K562 (cell line): ENCODE measurements around the gene MAP1S. TPM values are rescaled to one million over a fixed set of nuclear protein-coding genes. Genes with fewer than 3 reads are reported as not detected.

ENCODE experiments used
- ATAC-seq: fragments of 200-7000 bp; cut with Tn5 transposase; 3 replicates; pipeline ENCODE4 v1.9.1; 2020; ENCODE audit warnings: moderate library complexity
- BruUV-seq: library from RNA; stranded (reverse); fragments of 400-500 nt; replicated peaks from 2 replicates; lab custom pipeline; 2021; lab: Mats Ljungman, UMichigan
- CTCF ChIA-PET: fragments of 300-600 bp; formaldehyde crosslinking; extraction: SDS; loops from one replicate; lab custom pipeline; 2021; ENCODE audit warnings: low intra/inter-chr PET ratio; lab: Yijun Ruan, JAX
- POLR2A ChIA-PET: fragments of 300-600, 350-650 bp; sonication (Branson Sonifier 250); formaldehyde crosslinking; extraction: SDS; loops from one replicate; lab custom pipeline; 2021; ENCODE audit warnings: antibody characterized with exemption, inconsistent platforms; lab: Yijun Ruan, JAX
- DNase-seq, 4 experiments: peaks; one replicate each; pipeline versions ENCODE4 v3.0.0 to v3.0.0-alpha.2; 2011 to 2018; ENCODE audit warnings: low spot score in 3 of 4, mixed read lengths in 3 of 4; ENCODE audit errors: extremely low read depth in 1 of 4
- FAIRE-seq: peaks from 2 replicates; lab custom pipeline; 2011; peaks lifted over from hg19 to GRCh38; lab: Jason Lieb, UNC
- H2AFZ ChIP-seq: 2 replicates; pipeline ENCODE4 v1.6.0; 2011; ENCODE audit warnings: low read depth, low read length, control low read depth, inconsistent platforms
- H3K27ac ChIP-seq: fragments of 200-600 bp; 3 replicates; pipeline ENCODE4 v1.8.0; 2011; ENCODE audit warnings: low read depth, mild to moderate bottlenecking, control low read depth, inconsistent platforms, low read length, moderate library complexity, mixed read lengths; ENCODE audit errors: extremely low read depth
- H3K27me3 ChIP-seq, 2 experiments: fragments of 300-600 bp in 1 of 2; 2 replicates in 1 of 2; 3 replicates in 1 of 2; pipeline versions ENCODE4 v1.6.0 to v1.8.0; 2011; ENCODE audit warnings: inconsistent platforms in 2 of 2, low read length in 2 of 2, mild to moderate bottlenecking in 1 of 2, mixed read lengths in 1 of 2, moderate library complexity in 1 of 2; ENCODE audit not compliant: control insufficient read depth in 2 of 2, insufficient read depth in 2 of 2
- H3K36me3 ChIP-seq: fragments of 300-600 bp; 3 replicates; pipeline ENCODE4 v1.8.0; 2011; ENCODE audit warnings: mild to moderate bottlenecking, low read length, inconsistent platforms; ENCODE audit not compliant: control insufficient read depth, insufficient read depth
- H3K4me1 ChIP-seq, 2 experiments: fragments of 200-600 bp in 1 of 2; replicated peaks in 1 of 2; 2 replicates in 1 of 2; 3 replicates in 1 of 2; pipeline versions ENCODE4 v1.5.1 to v1.8.0; 2011; ENCODE audit warnings: inconsistent platforms in 2 of 2, low read length in 2 of 2, mild to moderate bottlenecking in 1 of 2, mixed read lengths in 1 of 2, moderate library complexity in 1 of 2; ENCODE audit not compliant: control insufficient read depth in 2 of 2, insufficient read depth in 2 of 2
- H3K4me2 ChIP-seq: 2 replicates; pipeline ENCODE4 v1.6.1; 2011; ENCODE audit warnings: low read length, control low read depth, inconsistent platforms, mixed read lengths; ENCODE audit not compliant: insufficient read depth
- H3K4me3 ChIP-seq: fragments of 200-600 bp; sonication (generic), shearing (Covaris generic); 2 replicates; pipeline ENCODE4 v1.5.1; 2016; ENCODE audit warnings: control low read depth, inconsistent platforms
- H3K79me2 ChIP-seq: fragments of 200-600 bp; 3 replicates; pipeline ENCODE4 v1.8.0; 2011; ENCODE audit warnings: low read length, inconsistent platforms; ENCODE audit not compliant: control insufficient read depth, insufficient read depth
- H3K9ac ChIP-seq, 2 experiments: 2 replicates each; pipeline versions ENCODE4 v1.6.0 to v1.6.1; 2011; ENCODE audit warnings: low read depth in 2 of 2, low read length in 2 of 2, control low read depth in 1 of 2, inconsistent platforms in 1 of 2, mild to moderate bottlenecking in 1 of 2, mixed read lengths in 1 of 2; ENCODE audit not compliant: insufficient read depth in 1 of 2
- H3K9me1 ChIP-seq: one replicate; pipeline ENCODE4 v1.6.0; 2011; ENCODE audit warnings: inconsistent platforms, mild to moderate bottlenecking, low read length, moderate library complexity; ENCODE audit not compliant: control insufficient read depth, insufficient read depth
- H3K9me3 ChIP-seq: replicated peaks from 2 replicates; pipeline ENCODE4 v1.5.1; 2011; ENCODE audit warnings: low read depth, low read length, inconsistent platforms; ENCODE audit not compliant: control insufficient read depth, insufficient read depth
- H4K20me1 ChIP-seq: replicated peaks from 2 replicates; pipeline ENCODE4 v1.6.1; 2011; ENCODE audit warnings: low read length, inconsistent platforms, mixed read lengths; ENCODE audit not compliant: control insufficient read depth, insufficient read depth
- ATF3 ChIP-seq, 2 experiments: fragments of 450-650 bp in 1 of 2; sonication (generic) in 1 of 2; formaldehyde crosslinking in 1 of 2; IDR thresholded peaks in 1 of 2; conservative IDR thresholded peaks in 1 of 2; 2 replicates each; pipeline versions ENCODE4 v1.6.1 to v1.8.1; 2016 to 2023; ENCODE audit warnings: mild to moderate bottlenecking in 2 of 2, moderate library complexity in 2 of 2, inconsistent platforms in 1 of 2, missing genetic modification reagents in 1 of 2
- ATF7 ChIP-seq: fragments of 450-650 bp; IDR thresholded peaks from 2 replicates; pipeline ENCODE4 v1.7.1; 2014; ENCODE audit warnings: mild to moderate bottlenecking, moderate library complexity
- BMI1 ChIP-seq: fragments of 150-350 bp; IDR thresholded peaks from 2 replicates; pipeline ENCODE4 v1.6.1; 2014; ENCODE audit warnings: low read length
- CEBPG ChIP-seq, 3 experiments: fragments of 200-800 bp in 1 of 3; sonication (Bioruptor generic) in 1 of 3; sonication (generic) in 1 of 3; formaldehyde crosslinking in 1 of 3; IDR thresholded peaks in 2 of 3; conservative IDR thresholded peaks in 1 of 3; 2 replicates each; pipeline versions ENCODE4 v1.6.1 to v1.8.0; 2016 to 2022; ENCODE audit warnings: missing compliant biosample characterization in 2 of 3, missing genetic modification characterization in 2 of 3, mild to moderate bottlenecking in 1 of 3, missing genetic modification reagents in 1 of 3
- CREBBP ChIP-seq: IDR thresholded peaks from one replicate; pipeline ENCODE4 v1.6.1; 2012; ENCODE audit warnings: low read depth, mild to moderate bottlenecking, control low read depth, inconsistent platforms, low read length
- HSF4 ChIP-seq: fragments of 250-450 bp; sonication (Bioruptor Pico); IDR thresholded peaks from 2 replicates; pipeline ENCODE4 v2.1.2; 2022; ENCODE audit warnings: mild to moderate bottlenecking, moderate library complexity, borderline replicate concordance
- SRF ChIP-seq, 2 experiments: fragments of 250-450, 450-650 bp in 1 of 2; sonication (Bioruptor Pico) in 1 of 2; sonication (generic) in 1 of 2; formaldehyde crosslinking; IDR thresholded peaks; 2 replicates each; pipeline versions ENCODE4 v1.5.0 to v1.5.1; 2020 to 2022; ENCODE audit warnings: mild to moderate bottlenecking in 1 of 2, missing genetic modification reagents in 1 of 2
- ZFP36 ChIP-seq: fragments of 150-350 bp; IDR thresholded peaks from 2 replicates; pipeline ENCODE4 v1.6.1; 2018; ENCODE audit warnings: low read length, low read depth; ENCODE audit not compliant: partially characterized antibody
- ZNF124 ChIP-seq: sonication (generic); formaldehyde crosslinking; IDR thresholded peaks from 2 replicates; pipeline ENCODE4 v1.8.1; 2022; ENCODE audit warnings: missing genetic modification reagents
- ZZZ3 ChIP-seq: fragments of 450-650 bp; IDR thresholded peaks from 2 replicates; pipeline ENCODE4 v1.6.1; 2016; ENCODE audit warnings: antibody characterized with exemption, mild to moderate bottlenecking, moderate library complexity
- WGBS: fragments of 100-300 bp; shearing (Covaris generic); methylation state at CpG from one replicate; pipeline ENCODE4 v1.1.6; 2016; ENCODE audit warnings: low coverage, mixed read lengths; ENCODE audit not compliant: insufficient coverage; ENCODE audit errors: missing lambda C conversion rate; 5-methylcytosine and 5-hydroxymethylcytosine counted together
- in situ Hi-C: fragments of 300-500 bp; cut with MboI; formaldehyde crosslinking; loops from 4 replicates; pipeline ENCODE4 v1.15.0; 2018; ENCODE audit warnings: inconsistent platforms, mixed read lengths
- intact Hi-C: fragments of 100-400 bp; cut with micrococcal nuclease; formaldehyde crosslinking; loops from 2 replicates; pipeline ENCODE4 v1.14.2; 2022
- polyA plus RNA-seq, 8 experiments: library from polyadenylated mRNA; depleted of rRNA in 4 of 8; stranded (reverse) in 5 of 8; unstranded in 3 of 8; fragments of >200 nt; fragmentation: Nextera tagmentation in 2 of 8; fragmentation: Illumina TruSeq in 1 of 8; extraction: Ambion mirVana in 2 of 8; extraction: Trizol in 1 of 8; gene quantifications; 2 replicates each; pipeline versions ENCODE4 v1.2.1 to v1.2.3, GENCODE V29; 2011 to 2014; ENCODE audit warnings: inconsistent platforms in 1 of 8, missing spikeins in 1 of 8
- total RNA-seq, 7 experiments: library from RNA; depleted of rRNA in 6 of 7; stranded (reverse); fragments of >200 nt in 6 of 7; fragmentation: Illumina TruSeq in 2 of 7; extraction: Trizol in 2 of 7; gene quantifications; 2 replicates each; pipeline versions ENCODE4 v1.2.1 to v1.2.3, GENCODE V29; 2011 to 2021; ENCODE audit warnings: low replicate concordance in 1 of 7
- TF ChIP-seq, protein P1 (sequence below): sonication (generic); formaldehyde crosslinking; IDR thresholded peaks from 2 replicates; pipeline ENCODE4 v1.8.0; 2022; ENCODE audit warnings: missing genetic modification reagents, mild to moderate bottlenecking, borderline replicate concordance
- TF ChIP-seq, protein P2 (sequence below): sonication (generic); formaldehyde crosslinking; IDR thresholded peaks from 2 replicates; pipeline ENCODE4 v1.8.0; 2022; ENCODE audit warnings: mild to moderate bottlenecking, low read depth, missing genetic modification reagents

MAP1S gene
- total and polyA plus RNA-seq, 9 of the 15 experiments (the other 6 are each of a cell fraction or from before 2014, with no cell fraction given): 2.0 to 81.0 (median 9.5) TPM

GRCh38 chr19:17687857-17688784, 31.2 kb upstream of the MAP1S start, which contains the start of gene UNC13A (continued):
- TF ChIP-seq, protein P1, sequence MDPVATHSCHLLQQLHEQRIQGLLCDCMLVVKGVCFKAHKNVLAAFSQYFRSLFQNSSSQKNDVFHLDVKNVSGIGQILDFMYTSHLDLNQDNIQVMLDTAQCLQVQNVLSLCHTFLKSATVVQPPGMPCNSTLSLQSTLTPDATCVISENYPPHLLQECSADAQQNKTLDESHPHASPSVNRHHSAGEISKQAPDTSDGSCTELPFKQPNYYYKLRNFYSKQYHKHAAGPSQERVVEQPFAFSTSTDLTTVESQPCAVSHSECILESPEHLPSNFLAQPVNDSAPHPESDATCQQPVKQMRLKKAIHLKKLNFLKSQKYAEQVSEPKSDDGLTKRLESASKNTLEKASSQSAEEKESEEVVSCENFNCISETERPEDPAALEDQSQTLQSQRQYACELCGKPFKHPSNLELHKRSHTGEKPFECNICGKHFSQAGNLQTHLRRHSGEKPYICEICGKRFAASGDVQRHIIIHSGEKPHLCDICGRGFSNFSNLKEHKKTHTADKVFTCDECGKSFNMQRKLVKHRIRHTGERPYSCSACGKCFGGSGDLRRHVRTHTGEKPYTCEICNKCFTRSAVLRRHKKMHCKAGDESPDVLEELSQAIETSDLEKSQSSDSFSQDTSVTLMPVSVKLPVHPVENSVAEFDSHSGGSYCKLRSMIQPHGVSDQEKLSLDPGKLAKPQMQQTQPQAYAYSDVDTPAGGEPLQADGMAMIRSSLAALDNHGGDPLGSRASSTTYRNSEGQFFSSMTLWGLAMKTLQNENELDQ (CRISPR knock-in tag): no peak

DNA sequence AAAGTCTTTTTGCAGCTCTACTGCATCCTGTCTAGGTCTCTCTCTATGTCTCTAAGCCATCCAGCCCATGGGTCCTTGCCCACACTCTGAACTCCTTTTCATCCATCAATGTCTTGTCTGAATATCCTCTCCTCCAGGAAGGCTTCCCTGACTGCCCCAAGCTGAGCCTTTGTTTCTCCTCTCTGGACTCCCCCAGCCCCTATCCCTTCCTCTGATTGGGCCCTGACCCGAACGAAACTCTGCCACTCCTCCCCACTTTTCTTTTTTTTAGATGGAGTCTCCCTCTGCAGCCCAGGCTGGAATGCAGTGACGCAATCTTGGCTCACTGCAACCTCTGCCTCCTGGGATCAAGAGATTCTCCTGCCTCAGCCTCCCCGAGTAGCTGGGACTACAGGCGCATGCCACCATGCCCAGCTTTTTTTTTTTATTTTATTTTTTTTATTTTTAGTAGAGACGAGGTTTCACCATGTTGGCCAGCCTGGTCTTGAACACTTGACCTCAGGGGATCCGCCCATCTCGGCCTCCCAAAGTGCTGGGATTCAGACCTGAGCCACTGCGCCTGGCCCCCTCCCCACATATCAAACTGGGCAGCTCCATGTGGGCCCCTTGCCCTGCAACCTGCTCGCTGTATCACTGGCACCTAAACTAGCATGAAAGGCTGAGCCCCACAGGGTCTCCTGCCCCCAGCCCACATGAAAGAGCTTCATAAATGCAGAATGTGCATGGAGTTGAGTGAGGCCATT, 30.3 kb upstream of the MAP1S start:
- DNase-seq (no peak), ATAC-seq (no peak), FAIRE-seq (no peak)
- Histone ChIP-seq H3K9ac (no peak overlapping the region), H4K20me1 (peaks cover 14% of the 10 kb centered on the region; the same call in 1 of the 2 replicates), H3K36me3 (no peaks in the 10 kb centered on the region), H3K79me2 (no peaks in the 10 kb centered on the region), H3K9me3 (no peaks in the 10 kb centered on the region), H3K4me2 (no peak overlapping the region), H3K27ac (no peak overlapping the region), H2AFZ (no peak overlapping the region), H3K27me3 (peaks cover 3 to 25% of the 10 kb centered on the region in 2 experiments; a peak in 4 of 5 replicates), H3K4me3 (no peak overlapping the region), H3K9me1 (no peaks in the 10 kb centered on the region), H3K4me1 (peaks cover 0 to 24% of the 10 kb centered on the region in 2 experiments; a peak in 3 of 5 replicates)
- ChIA-PET CTCF (no interaction called here), POLR2A (interaction anchor here (0.7 kb wide), 1 partner anchor 84 kb away, joined by 3 read pairs; no protein-coding TSS in a partner anchor)
- in situ Hi-C loops: no loop called here
- intact Hi-C loops: no loop called here
- WGBS: under 1% methylated on average over 10 of the region's 10 CpGs
- no TSS peak for BruUV-seq
- TF ChIP-seq BMI1 (no peak), CREBBP (no peak), CEBPG (CRISPR knock-in tag; IDR thresholded peaks at IDR 0.05) (peak; percentile 21; the same call in 1 of the 2 replicates), CEBPG (tag; conservative IDR thresholded peaks at IDR 0.05 in 1 of 2, IDR thresholded peaks at IDR 0.05 in 1 of 2) (no peak), ATF3 (IDR thresholded peaks at IDR 0.05) (peak; percentile 54), ATF3 (CRISPR knock-in tag; conservative IDR thresholded peaks at IDR 0.05) (no peak), ZNF124 (CRISPR knock-in tag) (no peak), SRF (CRISPR knock-in tag; IDR thresholded peaks at IDR 0.05) (no peak), ZZZ3 (no peak), HSF4 (CRISPR knock-in tag) (no peak), ATF7 (no peak), ZFP36 (peak; percentile 60)
- TF ChIP-seq, protein P2, sequence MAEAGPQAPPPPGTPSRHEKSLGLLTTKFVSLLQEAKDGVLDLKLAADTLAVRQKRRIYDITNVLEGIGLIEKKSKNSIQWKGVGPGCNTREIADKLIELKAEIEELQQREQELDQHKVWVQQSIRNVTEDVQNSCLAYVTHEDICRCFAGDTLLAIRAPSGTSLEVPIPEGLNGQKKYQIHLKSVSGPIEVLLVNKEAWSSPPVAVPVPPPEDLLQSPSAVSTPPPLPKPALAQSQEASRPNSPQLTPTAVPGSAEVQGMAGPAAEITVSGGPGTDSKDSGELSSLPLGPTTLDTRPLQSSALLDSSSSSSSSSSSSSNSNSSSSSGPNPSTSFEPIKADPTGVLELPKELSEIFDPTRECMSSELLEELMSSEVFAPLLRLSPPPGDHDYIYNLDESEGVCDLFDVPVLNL (CRISPR knock-in tag): no peak
